Panc1 (cell line): ENCODE results near the gene PITPNB.

Experiments
- POLR2AphosphoS5 ChIP-seq: IDR thresholded peaks from 2 replicates; pipeline ENCODE4 v1.6.1; 2012; ENCODE audit warnings: mild to moderate bottlenecking, low read depth, low read length, moderate library complexity
- REST ChIP-seq, 2 experiments: IDR thresholded peaks; 2 replicates each; pipeline ENCODE4 v1.6.1; 2011 to 2012; ENCODE audit warnings: low read depth in 2 of 2, control low read depth in 1 of 2, low read length in 1 of 2, mild to moderate bottlenecking in 1 of 2, moderate library complexity in 1 of 2; ENCODE audit not compliant: insufficient read depth in 1 of 2
- SIN3A ChIP-seq: IDR thresholded peaks from 2 replicates; pipeline ENCODE4 v1.6.1; 2012; ENCODE audit warnings: low read depth, mild to moderate bottlenecking, low read length, moderate library complexity, borderline replicate concordance; ENCODE audit not compliant: insufficient read depth
- TCF7L2 ChIP-seq: IDR thresholded peaks from 2 replicates; pipeline ENCODE4 v1.6.1; 2011; ENCODE audit warnings: mild to moderate bottlenecking, low read depth, low read length, inconsistent platforms
- TF ChIP-seq, protein P1 (sequence below): fragments of 450-650 bp; IDR thresholded peaks from 2 replicates; pipeline ENCODE4 v1.5.1; 2017; ENCODE audit warnings: mild to moderate bottlenecking

GRCh38 chr22:27857443-27857842 is 61.6 kb downstream of the PITPNB start:
- TF ChIP-seq, protein P1, sequence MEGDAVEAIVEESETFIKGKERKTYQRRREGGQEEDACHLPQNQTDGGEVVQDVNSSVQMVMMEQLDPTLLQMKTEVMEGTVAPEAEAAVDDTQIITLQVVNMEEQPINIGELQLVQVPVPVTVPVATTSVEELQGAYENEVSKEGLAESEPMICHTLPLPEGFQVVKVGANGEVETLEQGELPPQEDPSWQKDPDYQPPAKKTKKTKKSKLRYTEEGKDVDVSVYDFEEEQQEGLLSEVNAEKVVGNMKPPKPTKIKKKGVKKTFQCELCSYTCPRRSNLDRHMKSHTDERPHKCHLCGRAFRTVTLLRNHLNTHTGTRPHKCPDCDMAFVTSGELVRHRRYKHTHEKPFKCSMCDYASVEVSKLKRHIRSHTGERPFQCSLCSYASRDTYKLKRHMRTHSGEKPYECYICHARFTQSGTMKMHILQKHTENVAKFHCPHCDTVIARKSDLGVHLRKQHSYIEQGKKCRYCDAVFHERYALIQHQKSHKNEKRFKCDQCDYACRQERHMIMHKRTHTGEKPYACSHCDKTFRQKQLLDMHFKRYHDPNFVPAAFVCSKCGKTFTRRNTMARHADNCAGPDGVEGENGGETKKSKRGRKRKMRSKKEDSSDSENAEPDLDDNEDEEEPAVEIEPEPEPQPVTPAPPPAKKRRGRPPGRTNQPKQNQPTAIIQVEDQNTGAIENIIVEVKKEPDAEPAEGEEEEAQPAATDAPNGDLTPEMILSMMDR: no peak
- TF ChIP-seq POLR2AphosphoS5 (no peak), SIN3A (no peak), REST (IDR thresholded peaks at IDR 0.05; ENCODE audit: insufficient read depth in 1 of 2, low read depth in 2 of 2, low read length in 1 of 2) (no peak), TCF7L2 (no peak)
